NCI-H2171 treated with DMSO at 0.1 percent for 48 hours (cell line): Measurements from ENCODE around the gene RANGAP1.
"Not testable (repeated sequence)": the region's sequence is repeated elsewhere in the genome, so short reads cannot be mapped to it uniquely, and the experiment has no call there.

Experiments used
- DNase-seq: peaks from one replicate; lab custom pipeline; 2025; lab: John Stamatoyannopoulos, UW

Gene RANGAP1

GRCh38 chr22:41300661-41301060 is 14.7 kb upstream of the RANGAP1 start:
- DNase-seq: no peak

GRCh38 chr22:41296826-41297667 is 11.1 kb upstream of the RANGAP1 start:
- DNase-seq: no peak

DNA sequence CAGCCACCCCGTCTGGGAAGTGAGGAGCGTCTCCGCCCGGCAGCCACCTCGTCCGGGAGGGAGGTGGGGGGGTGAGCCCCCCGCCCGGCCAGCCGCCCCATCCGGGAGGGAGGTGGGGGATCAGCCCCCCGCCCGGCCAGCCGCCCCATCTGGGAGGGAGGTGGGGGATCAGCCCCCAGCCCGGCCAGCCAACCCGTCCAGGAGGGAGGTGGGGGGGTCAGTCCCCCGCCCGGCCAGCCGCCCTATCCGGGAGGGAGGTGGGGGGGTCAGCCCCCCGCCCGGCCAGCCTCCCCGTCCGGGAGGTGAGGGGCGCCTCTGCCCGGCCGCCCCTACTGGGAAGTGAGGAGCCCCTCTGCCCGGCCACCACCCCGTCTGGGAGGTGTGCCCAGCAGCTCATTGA is 8.8 kb upstream of the RANGAP1 start:
- not testable (repeated sequence) for DNase-seq

DNA sequence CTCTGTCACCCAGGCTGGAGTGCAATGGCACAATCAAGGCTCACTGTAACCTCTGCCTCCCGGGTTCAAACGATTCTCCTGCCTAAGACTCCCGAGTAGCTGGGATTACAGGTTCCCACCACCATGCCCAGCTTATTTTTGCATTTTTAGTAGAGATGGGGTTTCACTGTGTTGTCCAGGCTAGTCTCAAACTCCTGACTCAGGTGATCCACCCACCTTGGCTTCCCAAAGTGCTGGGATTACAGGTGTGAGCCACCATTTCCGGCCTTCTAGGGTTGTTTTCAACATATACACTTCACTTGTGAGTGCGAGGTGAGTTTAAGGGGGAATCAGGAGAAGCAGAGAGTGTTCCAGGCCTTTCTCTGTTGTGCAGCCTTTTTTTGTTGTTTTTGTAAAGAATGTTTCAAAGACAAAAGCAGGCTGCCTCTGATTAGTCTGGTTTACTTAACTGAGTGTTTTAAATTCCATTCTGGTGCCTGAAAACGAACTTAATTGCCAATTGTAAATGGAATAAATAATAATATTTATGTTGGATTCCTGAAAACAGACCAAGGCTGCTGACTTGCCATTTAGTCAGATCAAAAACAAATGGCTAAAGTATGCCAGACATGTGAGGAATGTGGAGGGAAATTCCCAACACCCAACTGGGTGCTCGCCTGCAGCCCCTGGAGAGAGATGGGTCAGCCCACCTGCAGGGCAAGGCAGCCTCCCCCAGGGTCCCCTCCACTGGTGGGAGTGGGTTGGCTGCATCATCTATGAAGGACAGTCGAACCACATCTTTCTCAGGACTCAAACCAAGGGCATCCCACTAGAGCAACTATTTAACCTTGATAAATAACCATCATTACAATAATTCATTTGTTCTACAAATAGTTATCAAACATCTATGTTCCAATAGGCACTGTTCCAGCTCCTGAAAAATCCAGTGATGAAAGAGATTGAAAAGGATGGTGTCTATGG is 4.6 kb upstream of the RANGAP1 start:
- DNase-seq: no peak

DNA sequence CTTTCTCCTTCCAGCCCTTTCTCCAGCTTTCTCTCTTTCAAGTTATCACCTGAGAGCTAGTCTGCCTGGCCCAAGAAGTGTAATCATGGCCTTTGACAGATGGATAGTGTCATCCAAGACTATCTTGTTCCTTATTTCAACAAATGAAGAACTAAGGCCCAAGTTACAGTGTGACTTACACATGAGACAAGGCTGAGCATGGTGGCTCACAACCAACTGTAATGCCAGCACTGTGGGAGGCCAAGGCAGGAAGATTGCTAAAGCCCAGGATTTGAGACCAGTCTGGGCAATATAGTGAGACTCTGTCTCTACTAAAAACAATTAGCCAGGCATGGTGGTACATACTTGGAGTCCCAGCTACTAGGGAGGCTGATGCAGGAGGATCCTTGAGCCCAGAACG is 3.7 kb upstream of the RANGAP1 start:
- DNase-seq: no peak

- DNase-seq: peak; percentile 32
These were observed 2.4 kb upstream of the RANGAP1 start for GRCh38 chr22:41288245-41288946.

GRCh38 chr22:41286639-41287091 is 678 bp upstream of the RANGAP1 start:
- peak; percentile 75 for DNase-seq

DNA sequence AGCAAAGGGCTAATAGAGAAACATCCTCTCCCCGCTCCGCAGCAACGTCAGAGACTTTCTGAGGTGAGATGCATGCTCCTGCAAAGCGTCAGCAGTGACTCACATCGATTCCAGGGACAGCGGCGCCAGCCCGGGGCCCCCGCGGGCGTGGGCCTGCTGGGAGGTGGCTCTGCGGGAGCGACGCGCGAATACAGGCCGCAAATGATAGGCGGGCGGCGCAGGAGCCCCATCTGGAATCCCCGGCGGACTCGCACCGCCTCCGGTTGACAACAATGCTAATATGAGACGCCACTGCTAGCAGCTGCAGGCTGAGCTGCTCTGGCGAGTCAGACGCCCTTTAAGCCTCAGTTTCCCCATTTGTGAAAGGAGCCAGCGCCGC is 557 bp downstream of the RANGAP1 start:
- DNase-seq: peak; percentile 79

GRCh38 chr22:41284465-41284864 is 1.5 kb downstream of the RANGAP1 start:
- DNase-seq: no peak

DNA sequence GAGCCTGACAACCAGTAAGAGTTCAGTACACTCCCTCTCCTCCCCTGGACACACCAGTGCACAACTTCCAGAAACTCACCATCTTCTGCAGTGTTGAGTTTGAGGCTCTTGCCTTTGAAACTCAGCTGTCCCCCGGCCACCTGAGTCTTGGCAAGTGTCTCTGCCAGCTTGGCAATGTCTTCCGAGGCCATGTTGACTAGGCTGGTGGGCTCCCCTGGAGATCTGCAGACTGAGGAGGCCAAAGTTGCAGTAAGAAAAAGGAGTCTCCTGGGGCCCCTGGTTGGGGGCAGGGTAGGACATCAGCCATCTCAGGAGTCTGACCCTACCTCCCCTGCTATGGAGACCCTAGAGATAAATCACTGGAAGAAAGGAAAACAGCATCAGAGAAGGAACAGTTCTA is 5.1 kb downstream of the RANGAP1 start:
- no peak for DNase-seq

- peak; percentile 77 for DNase-seq
These were observed 5.9 kb downstream of the RANGAP1 start for GRCh38 chr22:41280065-41280464.

- DNase-seq: no peak
These were observed 11.1 kb downstream of the RANGAP1 start for GRCh38 chr22:41274856-41275255.

GRCh38 chr22:41273128-41273527 is 12.9 kb downstream of the RANGAP1 start:
- no peak for DNase-seq

- DNase-seq: no peak
These were observed 14.2 kb downstream of the RANGAP1 start for GRCh38 chr22:41271787-41272186.

- DNase-seq: no peak
These were observed 18.0 kb downstream of the RANGAP1 start for GRCh38 chr22:41267958-41268357.

- DNase-seq: no peak
These were observed 21.5 kb downstream of the RANGAP1 start for GRCh38 chr22:41264408-41264941.

DNA sequence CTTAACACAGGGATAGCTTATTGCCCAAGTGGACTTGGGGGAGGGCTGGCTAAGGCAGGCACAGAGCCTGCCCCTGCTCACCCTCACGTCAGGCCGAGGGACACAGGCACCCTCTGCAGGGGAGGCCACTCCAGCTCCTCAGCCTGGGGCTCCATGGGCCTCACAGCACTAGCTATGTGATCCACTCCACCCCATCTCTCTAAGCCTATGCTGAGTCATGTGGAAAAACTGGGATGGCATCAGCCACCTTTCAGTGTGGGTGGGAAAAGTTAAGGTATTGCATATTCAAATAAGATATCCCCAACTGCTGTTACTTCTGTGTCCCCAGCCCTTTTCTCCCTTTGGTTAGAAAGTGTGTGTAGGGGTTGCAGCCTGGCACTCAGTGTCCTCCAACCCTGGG is 22.3 kb downstream of the RANGAP1 start:
- DNase-seq: no peak

DNA sequence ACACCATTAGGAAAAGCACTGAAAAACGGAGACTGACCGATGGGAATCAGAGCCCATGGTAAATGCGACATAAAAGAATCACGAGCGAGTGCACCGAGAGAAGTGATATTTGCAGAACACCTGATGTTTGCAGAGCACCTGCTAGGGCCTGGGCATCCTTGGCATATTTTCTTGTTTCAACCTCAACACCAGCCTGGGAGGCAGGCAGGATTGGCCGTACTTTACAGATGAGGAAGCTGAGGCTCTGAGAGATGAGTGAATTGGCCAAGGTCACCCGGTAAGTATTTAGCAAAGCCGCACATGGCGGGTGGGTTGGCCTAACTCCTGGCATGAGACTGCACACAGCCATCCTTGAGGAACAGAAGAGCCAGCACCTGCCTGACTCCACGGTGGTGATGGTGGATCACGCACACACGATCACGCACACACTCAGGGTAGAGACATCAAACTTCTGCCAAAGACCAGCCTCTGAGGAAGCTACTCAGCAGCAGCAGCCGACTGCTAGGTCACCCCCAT is 23.7 kb downstream of the RANGAP1 start:
- DNase-seq: no peak

- no peak for DNase-seq
These were observed 24.3 kb downstream of the RANGAP1 start for GRCh38 chr22:41261541-41262249.

- no peak for DNase-seq
These were observed 25.1 kb downstream of the RANGAP1 start for GRCh38 chr22:41260871-41261270.

DNA sequence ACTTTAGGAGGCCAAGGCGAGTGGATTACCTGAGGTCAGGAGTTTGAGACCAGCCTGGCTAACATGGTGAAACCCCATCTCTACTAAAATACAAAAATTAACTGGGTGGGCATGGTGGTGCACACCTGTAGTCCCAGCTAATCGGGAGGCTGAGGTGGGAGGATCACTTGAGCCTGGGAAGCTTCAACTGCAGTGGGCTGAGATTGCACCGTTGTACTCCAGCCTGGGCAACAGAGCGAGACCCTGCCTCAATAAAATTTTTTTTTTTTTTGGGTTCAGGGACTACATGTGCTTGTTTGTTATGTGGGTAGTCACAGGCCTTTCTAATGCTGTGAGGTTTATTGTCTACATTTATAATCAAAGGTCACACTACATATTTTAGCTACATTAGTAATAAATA is 26.2 kb downstream of the RANGAP1 start:
- not testable (repeated sequence) for DNase-seq
